Activated B cell treated with CpG ODN at 0.5 μM for 24 hours (primary cell): ENCODE data around the gene POLR3F. TPM values are rescaled to one million over a fixed set of nuclear protein-coding genes. Genes with fewer than 3 reads are reported as not detected.

Experiments used
- ATAC-seq: fragments of 200-7000 bp; cut with Tn5 transposase; one replicate; pipeline ENCODE4 v1.10.0; 2021; ENCODE audit warnings: low read depth, mild to moderate bottlenecking, moderate library complexity
- CTCF ChIA-PET: fragments of 350-600 bp; sonication (Branson Sonifier 250); formaldehyde crosslinking; loops from one replicate; lab custom pipeline; 2021; ENCODE audit warnings: antibody characterized with exemption; lab: Charles Lee
- POLR2A ChIA-PET: fragments of 350-600 bp; sonication (Branson Sonifier 250); formaldehyde crosslinking; loops from one replicate; lab custom pipeline; 2021; ENCODE audit warnings: antibody characterized with exemption; lab: Charles Lee
- DNase-seq: peaks from one replicate; pipeline ENCODE4 v3.0.0; 2022
- H3K27ac Mint-ChIP-seq: one replicate; pipeline ENCODE4 v1.8.0; 2020; ENCODE audit warnings: mixed read lengths
- H3K27me3 Mint-ChIP-seq: one replicate; pipeline ENCODE4 v1.8.0; 2021; ENCODE audit warnings: mixed read lengths
- H3K36me3 Mint-ChIP-seq: one replicate; pipeline ENCODE4 v1.8.0; 2021; ENCODE audit warnings: low read depth, mixed read lengths
- H3K4me1 Mint-ChIP-seq: one replicate; pipeline ENCODE4 v1.8.0; 2021; ENCODE audit warnings: mixed read lengths
- H3K4me3 Mint-ChIP-seq: one replicate; pipeline ENCODE4 v1.8.0; 2020; ENCODE audit warnings: mild to moderate bottlenecking, mixed read lengths
- H3K9me3 Mint-ChIP-seq: one replicate; pipeline ENCODE4 v1.8.0; 2020; ENCODE audit warnings: mixed read lengths
- intact Hi-C: fragments of 100-400 bp; cut with micrococcal nuclease; formaldehyde crosslinking; loops from one replicate; pipeline ENCODE4 v1.15.1; 2024
- total RNA-seq: library from RNA; stranded (reverse); gene quantifications from 2 replicates; pipeline ENCODE4 v1.2.3, GENCODE V29; 2022
- TF ChIP-seq, protein P1 (sequence below): fragments of 200-600 bp; IDR thresholded peaks from one replicate; pipeline ENCODE4 v1.8.0; 2022; ENCODE audit warnings: antibody characterized with exemption, mild to moderate bottlenecking

POLR3F gene
- total RNA-seq, 1 donor from 2014 or later, result 14.5 TPM

DNA sequence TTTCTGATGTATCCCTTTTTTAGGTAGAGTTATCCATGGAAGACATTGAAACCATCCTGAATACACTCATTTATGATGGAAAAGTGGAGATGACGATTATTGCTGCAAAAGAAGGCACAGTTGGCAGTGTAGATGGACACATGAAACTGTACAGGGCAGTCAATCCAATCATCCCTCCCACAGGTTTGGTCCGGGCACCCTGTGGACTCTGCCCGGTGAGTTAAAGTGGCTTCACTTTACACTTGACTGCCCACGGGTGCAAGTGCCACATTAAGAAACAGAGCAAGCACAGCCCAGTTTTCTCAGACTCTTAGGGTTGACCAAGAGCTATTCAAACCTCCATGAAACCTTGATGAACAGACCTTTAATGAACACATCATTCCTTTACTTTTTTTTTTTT is 14.4 kb downstream of the POLR3F start:
- ATAC-seq (no peak), DNase-seq (no peak)
- Mint-ChIP-seq H3K4me1 (no peaks in the 10 kb centered on the region), H3K27ac (no peak overlapping the region), H3K9me3 (no peaks in the 10 kb centered on the region), H3K36me3 (peaks cover 77% of the 10 kb centered on the region), H3K4me3 (no peak overlapping the region), H3K27me3 (no peaks in the 10 kb centered on the region)
- TF ChIP-seq, protein P1, sequence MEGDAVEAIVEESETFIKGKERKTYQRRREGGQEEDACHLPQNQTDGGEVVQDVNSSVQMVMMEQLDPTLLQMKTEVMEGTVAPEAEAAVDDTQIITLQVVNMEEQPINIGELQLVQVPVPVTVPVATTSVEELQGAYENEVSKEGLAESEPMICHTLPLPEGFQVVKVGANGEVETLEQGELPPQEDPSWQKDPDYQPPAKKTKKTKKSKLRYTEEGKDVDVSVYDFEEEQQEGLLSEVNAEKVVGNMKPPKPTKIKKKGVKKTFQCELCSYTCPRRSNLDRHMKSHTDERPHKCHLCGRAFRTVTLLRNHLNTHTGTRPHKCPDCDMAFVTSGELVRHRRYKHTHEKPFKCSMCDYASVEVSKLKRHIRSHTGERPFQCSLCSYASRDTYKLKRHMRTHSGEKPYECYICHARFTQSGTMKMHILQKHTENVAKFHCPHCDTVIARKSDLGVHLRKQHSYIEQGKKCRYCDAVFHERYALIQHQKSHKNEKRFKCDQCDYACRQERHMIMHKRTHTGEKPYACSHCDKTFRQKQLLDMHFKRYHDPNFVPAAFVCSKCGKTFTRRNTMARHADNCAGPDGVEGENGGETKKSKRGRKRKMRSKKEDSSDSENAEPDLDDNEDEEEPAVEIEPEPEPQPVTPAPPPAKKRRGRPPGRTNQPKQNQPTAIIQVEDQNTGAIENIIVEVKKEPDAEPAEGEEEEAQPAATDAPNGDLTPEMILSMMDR, result no peak
- POLR2A ChIA-PET, result no interaction called here
- CTCF ChIA-PET, result no interaction called here
- intact Hi-C loops, result no loop called here

DNA sequence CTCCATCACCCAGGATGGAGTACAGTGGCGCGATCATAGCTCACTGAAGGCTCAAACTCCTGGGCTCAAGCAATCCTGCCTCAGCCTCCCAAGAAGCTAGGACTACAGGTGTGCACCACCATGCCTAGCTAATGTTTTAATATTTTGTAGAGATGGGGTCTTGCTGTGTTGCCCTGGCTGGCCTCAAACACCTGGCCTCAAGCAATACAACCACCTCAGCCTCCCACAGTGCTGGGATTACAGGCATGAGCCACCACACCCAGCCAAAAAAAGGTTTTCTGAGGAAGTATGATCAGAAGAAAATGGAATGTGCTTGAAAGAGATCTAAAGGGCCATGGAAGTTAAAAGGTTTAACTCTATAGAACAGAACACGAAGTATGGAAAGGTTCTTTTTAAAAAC is 21.1 kb downstream of the POLR3F start:
- no peak for ATAC-seq
- Mint-ChIP-seq H3K27ac (no peak overlapping the region), H3K36me3 (peaks cover 79% of the 10 kb centered on the region), H3K4me3 (no peak overlapping the region), H3K9me3 (no peaks in the 10 kb centered on the region), H3K4me1 (no peaks in the 10 kb centered on the region), H3K27me3 (no peaks in the 10 kb centered on the region)
- TF ChIP-seq, protein P1, result no peak
- intact Hi-C loops, result no loop called here
- no peak for DNase-seq
- ChIA-PET POLR2A (no interaction called here), CTCF (no interaction called here)

DNA sequence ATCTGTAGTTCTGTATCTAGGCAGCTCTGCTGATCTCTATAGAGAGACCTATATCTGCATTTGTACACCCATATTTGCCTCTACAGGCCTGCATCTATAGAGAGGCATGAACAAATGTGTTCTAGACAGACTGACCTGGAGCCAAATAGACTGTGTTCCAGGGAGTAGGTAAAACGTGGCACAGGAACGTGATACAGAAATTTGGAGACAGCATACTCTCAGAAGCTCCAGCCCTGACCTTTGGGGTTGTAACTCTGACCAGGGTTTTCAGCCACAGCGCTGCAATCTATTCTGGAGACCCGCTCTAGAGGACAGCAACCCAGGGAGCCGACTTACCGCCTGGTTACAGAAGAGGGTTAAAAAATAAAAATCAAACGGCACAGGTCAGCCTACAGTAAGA is 28.9 kb downstream of the POLR3F start:
- TF ChIP-seq, protein P1, result no peak
- H3K36me3 Mint-ChIP-seq, result peaks cover 30% of the 10 kb centered on the region
- H3K4me3 Mint-ChIP-seq, result peak overlapping the region; percentile 99
- intact Hi-C loops, result loop anchor here (2.0 kb wide), 2 partner anchors 359 to 813 kb away; partner anchors contain the start of genes KAT14, PET117 and RRBP1
- ChIA-PET POLR2A (interaction anchor here (0.6 to 4.5 kb wide), 3 partner anchors 12 to 32 kb away, joined by 3 to 123 read pairs (median 32); partner anchors contain the start of genes DZANK1, POLR3F and SEC23B), CTCF (interaction anchor here (1.9 kb wide), 1 partner anchor 29 kb away, joined by 5 read pairs; the partner anchor contains the start of genes DZANK1 and POLR3F)
- DNase-seq (no peak), ATAC-seq (no peak)
- H3K27ac Mint-ChIP-seq, result peak overlapping the region; percentile 35
- no peaks in the 10 kb centered on the region for H3K9me3 Mint-ChIP-seq
- H3K4me1 Mint-ChIP-seq, result peaks cover 16% of the 10 kb centered on the region
- no peaks in the 10 kb centered on the region for H3K27me3 Mint-ChIP-seq

DNA sequence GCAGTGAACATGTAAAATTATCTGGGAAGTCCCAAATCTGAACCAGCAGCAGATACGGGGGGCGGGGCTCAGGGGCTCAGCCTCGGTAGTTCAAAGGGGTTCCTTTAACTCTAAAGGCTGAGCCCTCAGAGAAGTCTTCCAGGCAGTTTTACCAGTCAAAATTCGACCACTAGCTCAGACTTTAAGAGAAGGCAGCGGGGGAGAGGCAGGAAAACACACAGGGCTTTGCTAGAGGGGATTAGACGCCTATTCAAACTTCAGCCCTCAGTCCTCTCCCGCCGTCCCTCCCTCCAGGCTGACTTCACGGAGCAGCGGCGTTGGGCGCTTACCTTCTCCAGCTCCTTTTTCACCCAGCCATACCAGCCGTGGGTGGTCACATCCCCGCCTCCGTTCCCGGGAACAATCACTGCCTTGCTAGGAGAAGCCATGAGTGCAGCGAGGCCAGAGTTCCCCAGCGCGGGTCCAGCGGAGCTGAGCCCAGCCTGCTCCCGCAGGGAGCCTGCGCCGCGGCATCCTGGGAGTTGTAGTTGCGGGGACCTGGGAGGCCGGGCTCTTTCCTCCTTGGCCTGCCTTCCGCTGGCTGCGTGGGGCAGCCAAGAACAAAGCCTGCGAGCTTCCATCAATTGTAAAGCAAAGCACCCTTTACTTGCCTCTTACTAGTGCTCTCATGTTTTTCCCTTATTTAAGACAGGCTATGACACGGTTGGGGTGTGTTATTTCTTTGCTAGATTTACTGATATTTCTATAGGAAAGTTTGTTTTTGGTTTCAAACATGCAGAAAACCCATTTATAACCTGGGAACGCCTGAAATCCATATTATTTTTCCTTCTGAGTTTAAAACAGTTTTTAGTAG is 29.8 kb downstream of the POLR3F start, which contains the start of gene RBBP9:
TSS of gene RBBP9 (minus strand) at position 486 of the 853 bp plus-strand sequence. CDS start at position 428, 58 bp downstream.
- Mint-ChIP-seq H3K4me1 (peaks cover 16% of the 10 kb centered on the region), H3K27me3 (peaks cover 3% of the 10 kb centered on the region), H3K9me3 (no peaks in the 10 kb centered on the region), H3K4me3 (peak within 1 kb of the TSS; percentile 99), H3K36me3 (peaks cover 23% of the 10 kb centered on the region), H3K27ac (peak within 1 kb of the TSS; percentile 87)
- ChIA-PET CTCF (interaction anchor here (0.7 to 1.9 kb wide), 3 partner anchors 9 to 30 kb away, joined by 4 to 5 read pairs (median 4); partner anchors contain the start of genes DZANK1 and POLR3F), POLR2A (interaction anchor here (0.6 to 4.5 kb wide), 6 partner anchors 10 to 359 kb away, joined by 3 to 123 read pairs (median 6); partner anchors contain the start of genes DZANK1, KAT14, PET117 and POLR3F)
- intact Hi-C loops, result loop anchor here (1.0 to 2.0 kb wide), 6 partner anchors 10 to 814 kb away; partner anchors contain the start of genes DZANK1, KAT14, PET117 and POLR3F
- ATAC-seq (peak; percentile 99), DNase-seq (peak; percentile 67)
- TF ChIP-seq, protein P1, result no peak
